ENCODE measurements around the gene ODAD4. TPM values are rescaled to one million over a fixed set of nuclear protein-coding genes. Genes with fewer than 3 reads are reported as not detected.

ODAD4 gene
- total RNA-seq, 1 experiment from 2014 or later, result 0.98 TPM

DNA sequence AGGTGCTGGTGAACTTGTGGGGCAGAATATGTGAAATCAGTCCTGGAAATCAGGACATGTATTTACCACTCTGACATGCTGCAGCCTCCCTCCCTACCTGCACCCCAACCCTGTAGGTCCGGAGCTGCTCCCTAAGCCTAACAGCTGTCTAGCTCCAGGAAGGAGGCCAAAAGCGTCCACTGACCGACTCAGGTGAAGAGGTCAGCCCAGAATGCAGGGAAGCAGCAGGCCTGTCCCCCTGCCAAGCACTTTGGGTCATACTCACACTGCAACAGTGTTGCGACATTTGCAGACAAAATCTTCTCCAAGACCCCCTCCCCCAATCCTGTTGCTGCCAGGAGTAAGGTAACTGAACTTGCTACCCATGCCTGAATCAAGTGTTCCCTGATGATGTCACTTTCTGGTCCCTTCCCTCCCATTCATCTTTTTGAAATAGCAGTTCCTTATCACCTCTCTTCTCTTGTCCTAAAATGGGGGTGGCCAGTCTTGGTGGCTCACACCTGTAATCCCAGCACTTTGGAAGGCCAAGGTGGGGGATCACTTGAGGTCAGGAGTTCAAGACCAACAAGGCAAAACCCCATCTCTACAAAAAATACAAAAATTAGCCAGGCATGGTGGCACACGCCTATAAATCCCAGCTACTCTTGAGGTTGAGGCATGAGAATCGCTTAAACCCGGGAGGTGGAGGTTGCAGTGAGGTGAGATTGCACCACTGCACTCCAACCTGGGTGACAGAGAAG, 10.4 kb upstream of the ODAD4 start:
- Histone ChIP-seq H3K79me2 (ENCODE audit: insufficient read depth, low read length) (peaks cover 38% of the 10 kb centered on the region), H2AFZ (ENCODE audit: low read depth, low read length, poor library complexity, severe bottlenecking) (peak overlapping the region; percentile 1), H3K27me3 (ENCODE audit: insufficient read depth, low read length) (no peaks in the 10 kb centered on the region), H3K9ac (ENCODE audit: low read length) (peak overlapping the region; percentile 82), H4K20me1 (ENCODE audit: insufficient read depth) (no peaks in the 10 kb centered on the region), H3K4me3 (replicated peaks in 1 of 2; ENCODE audit: low read depth in 1 of 2, low read length in 2 of 2) (peak overlapping the region; percentile 58 to 99), H3K9me3 (ENCODE audit: control insufficient read depth in 1 of 2, insufficient read depth in 1 of 2, low read depth in 1 of 2, low read length in 2 of 2) (no peaks in the 10 kb centered on the region), H3K9me2 (ENCODE audit: insufficient read depth) (0 out of 2 replicates have a peak, but pooled peaks cover 3% of the 10 kb centered on the region), H3K27ac (ENCODE audit: low read depth, low read length) (peak overlapping the region; percentile 93), H3K4me1 (ENCODE audit: control insufficient read depth in 1 of 2, insufficient read depth in 2 of 2, low read length in 2 of 2) (peaks cover 21 to 38% of the 10 kb centered on the region in 2 experiments), H3K36me3 (ENCODE audit: control insufficient read depth in 1 of 2, insufficient read depth in 2 of 2, low read length in 2 of 2) (peaks cover 0 to 2% of the 10 kb centered on the region in 2 experiments; a peak in 1 of 4 replicates), H3K4me2 (ENCODE audit: low read length) (peak overlapping the region; percentile 100)
- RAD21 ChIA-PET (ENCODE audit: low non-redundant PET in 1 of 2, low total read pairs in 2 of 2, uncharacterized antibody in 2 of 2, unreplicated experiment in 2 of 2), result no interaction called here
- no peak for ATAC-seq
- DNase-seq (ENCODE audit: low read depth, low spot score), result no peak
- TF ChIP-seq JUND (IDR thresholded peaks at IDR 0.05) (no peak), ZNF274 (IDR thresholded peaks at IDR 0.05; ENCODE audit: low read depth, low read length) (no peak), TCF7L2 (IDR thresholded peaks at IDR 0.05; ENCODE audit: borderline replicate concordance, extremely low read depth, insufficient read depth, insufficient read length) (no peak), EZH2 (IDR thresholded peaks at IDR 0.05) (no peak), ELF1 (IDR thresholded peaks at IDR 0.05; ENCODE audit: borderline replicate concordance, low read depth) (no peak), CTCF (IDR thresholded peaks at IDR 0.05 in 2 of 3, conservative IDR thresholded peaks at IDR 0.05 in 1 of 3; ENCODE audit: borderline replicate concordance in 1 of 3, insufficient read depth in 1 of 3, low read depth in 2 of 3, low read length in 2 of 3) (no peak), EGR1 (IDR thresholded peaks at IDR 0.05; ENCODE audit: low read depth) (no peak), REST (IDR thresholded peaks at IDR 0.05; ENCODE audit: low read depth) (no peak), SIN3A (IDR thresholded peaks at IDR 0.05; ENCODE audit: low read depth) (no peak), YY1 (IDR thresholded peaks at IDR 0.05; ENCODE audit: extremely low read depth, insufficient replicate concordance, low read depth, low read length) (no peak), SP1 (IDR thresholded peaks at IDR 0.05; ENCODE audit: low read depth) (no peak), FOSL1 (IDR thresholded peaks at IDR 0.05; ENCODE audit: low read depth) (no peak), CEBPB (IDR thresholded peaks at IDR 0.05; ENCODE audit: low read depth) (no peak), ZFX (IDR thresholded peaks at IDR 0.05) (no peak), SRF (IDR thresholded peaks at IDR 0.05; ENCODE audit: low read depth) (no peak), EZH2phosphoT487 (IDR thresholded peaks at IDR 0.05; ENCODE audit: borderline replicate concordance) (no peak), CBX3 (IDR thresholded peaks at IDR 0.05; ENCODE audit: low read depth) (no peak)
- TF ChIP-seq, protein P1, sequence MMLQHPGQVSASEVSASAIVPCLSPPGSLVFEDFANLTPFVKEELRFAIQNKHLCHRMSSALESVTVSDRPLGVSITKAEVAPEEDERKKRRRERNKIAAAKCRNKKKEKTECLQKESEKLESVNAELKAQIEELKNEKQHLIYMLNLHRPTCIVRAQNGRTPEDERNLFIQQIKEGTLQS (IDR thresholded peaks at IDR 0.05), result no peak
- TF ChIP-seq, protein P2, sequence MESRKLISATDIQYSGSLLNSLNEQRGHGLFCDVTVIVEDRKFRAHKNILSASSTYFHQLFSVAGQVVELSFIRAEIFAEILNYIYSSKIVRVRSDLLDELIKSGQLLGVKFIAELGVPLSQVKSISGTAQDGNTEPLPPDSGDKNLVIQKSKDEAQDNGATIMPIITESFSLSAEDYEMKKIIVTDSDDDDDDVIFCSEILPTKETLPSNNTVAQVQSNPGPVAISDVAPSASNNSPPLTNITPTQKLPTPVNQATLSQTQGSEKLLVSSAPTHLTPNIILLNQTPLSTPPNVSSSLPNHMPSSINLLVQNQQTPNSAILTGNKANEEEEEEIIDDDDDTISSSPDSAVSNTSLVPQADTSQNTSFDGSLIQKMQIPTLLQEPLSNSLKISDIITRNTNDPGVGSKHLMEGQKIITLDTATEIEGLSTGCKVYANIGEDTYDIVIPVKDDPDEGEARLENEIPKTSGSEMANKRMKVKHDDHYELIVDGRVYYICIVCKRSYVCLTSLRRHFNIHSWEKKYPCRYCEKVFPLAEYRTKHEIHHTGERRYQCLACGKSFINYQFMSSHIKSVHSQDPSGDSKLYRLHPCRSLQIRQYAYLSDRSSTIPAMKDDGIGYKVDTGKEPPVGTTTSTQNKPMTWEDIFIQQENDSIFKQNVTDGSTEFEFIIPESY (IDR thresholded peaks at IDR 0.05; ENCODE audit: extremely low read depth, insufficient replicate concordance, low read length), result no peak
- CTCF ChIA-PET, result interaction anchor here (1.0 to 1.4 kb wide), 2 partner anchors 9 to 10 kb away, joined by 3 to 5 read pairs; partner anchors contain the start of gene ODAD4
- POLR2A ChIA-PET, result interaction anchor here (3.1 kb wide), 1 partner anchor 10 kb away, joined by 38 read pairs; the partner anchor contains the start of gene ODAD4
- no TSS peak for BruUV-seq (replicated peaks)
- intact Hi-C loops (cut with micrococcal nuclease), result no loop called here
